IPS-NIHi7 (cell line): ENCODE measurements around the gene VPS9D1.

ENCODE experiments used
- DNase-seq: peaks from one replicate; pipeline ENCODE4 v3.0.0; 2012; ENCODE audit warnings: mixed read lengths; ENCODE audit errors: extremely low spot score

The VPS9D1 gene

GRCh38 chr16:89733322-89733721, 12.6 kb upstream of the VPS9D1 start:
- no peak for DNase-seq

GRCh38 chr16:89732918-89733242, 12.2 kb upstream of the VPS9D1 start:
- no peak for DNase-seq

GRCh38 chr16:89732142-89732917, 11.6 kb upstream of the VPS9D1 start:
- DNase-seq = no peak

GRCh38 chr16:89730610-89731234, 10.0 kb upstream of the VPS9D1 start:
- DNase-seq = no peak

- DNase-seq = no peak
Observed at GRCh38 chr16:89729863-89730593, 9.3 kb upstream of the VPS9D1 start.

GRCh38 chr16:89729293-89729692, 8.6 kb upstream of the VPS9D1 start:
- no peak for DNase-seq

- DNase-seq = no peak
Observed at GRCh38 chr16:89727406-89728120, 6.9 kb upstream of the VPS9D1 start.

GRCh38 chr16:89723279-89724250, 2.9 kb upstream of the VPS9D1 start:
- no peak for DNase-seq

- no peak for DNase-seq
Observed at GRCh38 chr16:89722392-89723278, 1.9 kb upstream of the VPS9D1 start.

- peak; percentile 50 for DNase-seq
Observed at GRCh38 chr16:89721546-89722391, 1.1 kb upstream of the VPS9D1 start.

GRCh38 chr16:89720551-89720812, 216 bp downstream of the VPS9D1 start:
- peak; percentile 61 for DNase-seq

GRCh38 chr16:89717688-89718505, 2.8 kb downstream of the VPS9D1 start:
- DNase-seq = no peak

- no peak for DNase-seq
Observed at GRCh38 chr16:89716916-89717687, 3.6 kb downstream of the VPS9D1 start.

GRCh38 chr16:89716493-89716892, 4.2 kb downstream of the VPS9D1 start:
- DNase-seq = no peak

- no peak for DNase-seq
Observed at GRCh38 chr16:89712274-89712781, 8.4 kb downstream of the VPS9D1 start.

GRCh38 chr16:89711601-89712273, 9.0 kb downstream of the VPS9D1 start:
- peak; percentile 90 for DNase-seq
